Keratinocyte (primary cell): ENCODE results near the gene GLTP.

Experiments used
- EZH2 ChIP-seq: IDR thresholded peaks from one replicate; pipeline ENCODE4 v1.6.1; 2012; ENCODE audit warnings: inconsistent platforms, mild to moderate bottlenecking, low read length, moderate library complexity
- TF ChIP-seq, protein P1 (sequence below), 3 experiments: IDR thresholded peaks in 1 of 3; conservative IDR thresholded peaks in 1 of 3; optimal IDR thresholded peaks in 1 of 3; 2 replicates in 2 of 3; 3 replicates in 1 of 3; pipeline versions ENCODE3 to v1.5.1; 2011; ENCODE audit warnings: low read length in 3 of 3, mild to moderate bottlenecking in 3 of 3, moderate library complexity in 2 of 3, control low read depth in 1 of 3, inconsistent platforms in 1 of 3; ENCODE audit not compliant: insufficient read depth in 2 of 3; ENCODE audit errors: extremely low read depth in 1 of 3

DNA sequence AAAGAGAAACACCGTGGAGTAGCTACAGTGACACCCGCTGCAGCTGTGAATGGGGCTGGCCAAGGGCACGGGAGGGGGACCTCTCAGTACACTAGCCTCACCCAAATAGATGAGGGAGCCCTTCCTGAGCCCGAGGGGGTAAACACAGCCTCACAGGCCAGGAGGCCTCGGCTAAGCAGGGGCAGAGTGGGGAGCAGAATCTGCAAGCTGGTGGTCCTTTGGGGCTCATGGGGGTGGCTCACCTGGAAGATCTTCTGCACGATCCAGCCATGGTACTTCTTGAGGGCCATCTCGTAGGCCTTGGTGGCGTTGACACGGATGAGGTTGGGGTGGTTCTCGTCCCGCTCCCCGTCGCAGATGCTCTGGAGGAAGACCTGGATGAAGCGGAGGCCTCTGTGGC, 25.0 kb downstream of the GLTP start:
- no peak for TF ChIP-seq EZH2
- TF ChIP-seq, protein P1, sequence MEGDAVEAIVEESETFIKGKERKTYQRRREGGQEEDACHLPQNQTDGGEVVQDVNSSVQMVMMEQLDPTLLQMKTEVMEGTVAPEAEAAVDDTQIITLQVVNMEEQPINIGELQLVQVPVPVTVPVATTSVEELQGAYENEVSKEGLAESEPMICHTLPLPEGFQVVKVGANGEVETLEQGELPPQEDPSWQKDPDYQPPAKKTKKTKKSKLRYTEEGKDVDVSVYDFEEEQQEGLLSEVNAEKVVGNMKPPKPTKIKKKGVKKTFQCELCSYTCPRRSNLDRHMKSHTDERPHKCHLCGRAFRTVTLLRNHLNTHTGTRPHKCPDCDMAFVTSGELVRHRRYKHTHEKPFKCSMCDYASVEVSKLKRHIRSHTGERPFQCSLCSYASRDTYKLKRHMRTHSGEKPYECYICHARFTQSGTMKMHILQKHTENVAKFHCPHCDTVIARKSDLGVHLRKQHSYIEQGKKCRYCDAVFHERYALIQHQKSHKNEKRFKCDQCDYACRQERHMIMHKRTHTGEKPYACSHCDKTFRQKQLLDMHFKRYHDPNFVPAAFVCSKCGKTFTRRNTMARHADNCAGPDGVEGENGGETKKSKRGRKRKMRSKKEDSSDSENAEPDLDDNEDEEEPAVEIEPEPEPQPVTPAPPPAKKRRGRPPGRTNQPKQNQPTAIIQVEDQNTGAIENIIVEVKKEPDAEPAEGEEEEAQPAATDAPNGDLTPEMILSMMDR (optimal IDR thresholded peaks at IDR 0.05 in 1 of 3, IDR thresholded peaks at IDR 0.05 in 1 of 3, conservative IDR thresholded peaks at IDR 0.05 in 1 of 3; ENCODE audit: extremely low read depth in 1 of 3, insufficient read depth in 2 of 3, low read length in 3 of 3): no peak
